ENCODE data around the gene RBM19. TPM values are rescaled to one million over a fixed set of nuclear protein-coding genes. Genes with fewer than 3 reads are reported as not detected.

Gene RBM19
- total RNA-seq, 2 experiments from 2014 or later = 66.9 to 67.7 TPM

- H3K36me3 Mint-ChIP-seq (ENCODE audit: low read depth) = no peaks in the 10 kb centered on the region
- TF ChIP-seq CTCF (IDR thresholded peaks at IDR 0.05) = no peak
- peaks cover 13% of the 10 kb centered on the region for H3K27me3 Mint-ChIP-seq
- intact Hi-C loops (cut with micrococcal nuclease) = no loop called here
- H3K27ac Mint-ChIP-seq = no peak overlapping the region
- no peaks in the 10 kb centered on the region for H3K9me3 Mint-ChIP-seq
- no peaks in the 10 kb centered on the region for H3K4me1 Mint-ChIP-seq (ENCODE audit: low read depth)
- ATAC-seq (no peak), DNase-seq (no peak)
- ChIA-PET POLR2A (no interaction called here), CTCF (interaction anchor here (0.6 kb wide), 1 partner anchor 12 kb away, joined by 3 read pairs; no protein-coding TSS in a partner anchor)
- H3K4me3 Mint-ChIP-seq = no peak overlapping the region
These were observed 21.9 kb upstream of the RBM19 start for GRCh38 chr12:113988064-113988451.

GRCh38 chr12:113987261-113988063 is 21.3 kb upstream of the RBM19 start:
- ChIA-PET CTCF (interaction anchor here (0.6 kb wide), 1 partner anchor 12 kb away, joined by 3 read pairs; no protein-coding TSS in a partner anchor), POLR2A (no interaction called here)
- peaks cover 13% of the 10 kb centered on the region for H3K27me3 Mint-ChIP-seq
- no peak overlapping the region for H3K4me3 Mint-ChIP-seq
- intact Hi-C loops (cut with micrococcal nuclease) = no loop called here
- H3K27ac Mint-ChIP-seq = no peak overlapping the region
- no peak for TF ChIP-seq CTCF (IDR thresholded peaks at IDR 0.05)
- H3K36me3 Mint-ChIP-seq (ENCODE audit: low read depth) = no peaks in the 10 kb centered on the region
- H3K9me3 Mint-ChIP-seq = no peaks in the 10 kb centered on the region
- DNase-seq = no peak
- H3K4me1 Mint-ChIP-seq (ENCODE audit: low read depth) = no peaks in the 10 kb centered on the region
- ATAC-seq = no peak

GRCh38 chr12:113984464-113984863 is 18.3 kb upstream of the RBM19 start:
- intact Hi-C loops (cut with micrococcal nuclease) = no loop called here
- H3K36me3 Mint-ChIP-seq (ENCODE audit: low read depth) = no peaks in the 10 kb centered on the region
- ChIA-PET CTCF (interaction anchor here (6.3 kb wide), 1 partner anchor 525 kb away, joined by 79 read pairs; no protein-coding TSS in a partner anchor), POLR2A (no interaction called here)
- TF ChIP-seq CTCF (IDR thresholded peaks at IDR 0.05) = no peak
- H3K4me3 Mint-ChIP-seq = no peak overlapping the region
- H3K4me1 Mint-ChIP-seq (ENCODE audit: low read depth) = no peaks in the 10 kb centered on the region
- ATAC-seq (no peak), DNase-seq (no peak)
- no peak overlapping the region for H3K27ac Mint-ChIP-seq
- peaks cover 12% of the 10 kb centered on the region for H3K27me3 Mint-ChIP-seq
- no peaks in the 10 kb centered on the region for H3K9me3 Mint-ChIP-seq

GRCh38 chr12:113983777-113984448 is 17.8 kb upstream of the RBM19 start:
- Mint-ChIP-seq H3K36me3 (ENCODE audit: low read depth) (no peaks in the 10 kb centered on the region), H3K27ac (no peak overlapping the region), H3K4me3 (no peak overlapping the region), H3K4me1 (ENCODE audit: low read depth) (no peaks in the 10 kb centered on the region), H3K9me3 (no peaks in the 10 kb centered on the region), H3K27me3 (peaks cover 16% of the 10 kb centered on the region)
- ATAC-seq (no peak), DNase-seq (no peak)
- TF ChIP-seq CTCF (IDR thresholded peaks at IDR 0.05) = no peak
- CTCF ChIA-PET = interaction anchor here (6.3 kb wide), 1 partner anchor 525 kb away, joined by 79 read pairs; no protein-coding TSS in a partner anchor
- intact Hi-C loops (cut with micrococcal nuclease) = no loop called here
- POLR2A ChIA-PET = no interaction called here

GRCh38 chr12:113983265-113983664 is 17.1 kb upstream of the RBM19 start:
- Mint-ChIP-seq H3K36me3 (ENCODE audit: low read depth) (no peaks in the 10 kb centered on the region), H3K4me3 (no peak overlapping the region), H3K4me1 (ENCODE audit: low read depth) (no peaks in the 10 kb centered on the region), H3K27me3 (peaks cover 17% of the 10 kb centered on the region), H3K9me3 (no peaks in the 10 kb centered on the region), H3K27ac (no peak overlapping the region)
- DNase-seq (no peak), ATAC-seq (no peak)
- ChIA-PET CTCF (interaction anchor here (6.3 kb wide), 1 partner anchor 526 kb away, joined by 79 read pairs; no protein-coding TSS in a partner anchor), POLR2A (no interaction called here)
- TF ChIP-seq CTCF (IDR thresholded peaks at IDR 0.05) = no peak
- intact Hi-C loops (cut with micrococcal nuclease) = no loop called here
